ENCODE data around the gene PDIK1L. TPM values are rescaled to one million over a fixed set of nuclear protein-coding genes. Genes with fewer than 3 reads are reported as not detected.

The PDIK1L gene
- total RNA-seq, 1 experiment from 2014 or later: 8.7 TPM

DNA sequence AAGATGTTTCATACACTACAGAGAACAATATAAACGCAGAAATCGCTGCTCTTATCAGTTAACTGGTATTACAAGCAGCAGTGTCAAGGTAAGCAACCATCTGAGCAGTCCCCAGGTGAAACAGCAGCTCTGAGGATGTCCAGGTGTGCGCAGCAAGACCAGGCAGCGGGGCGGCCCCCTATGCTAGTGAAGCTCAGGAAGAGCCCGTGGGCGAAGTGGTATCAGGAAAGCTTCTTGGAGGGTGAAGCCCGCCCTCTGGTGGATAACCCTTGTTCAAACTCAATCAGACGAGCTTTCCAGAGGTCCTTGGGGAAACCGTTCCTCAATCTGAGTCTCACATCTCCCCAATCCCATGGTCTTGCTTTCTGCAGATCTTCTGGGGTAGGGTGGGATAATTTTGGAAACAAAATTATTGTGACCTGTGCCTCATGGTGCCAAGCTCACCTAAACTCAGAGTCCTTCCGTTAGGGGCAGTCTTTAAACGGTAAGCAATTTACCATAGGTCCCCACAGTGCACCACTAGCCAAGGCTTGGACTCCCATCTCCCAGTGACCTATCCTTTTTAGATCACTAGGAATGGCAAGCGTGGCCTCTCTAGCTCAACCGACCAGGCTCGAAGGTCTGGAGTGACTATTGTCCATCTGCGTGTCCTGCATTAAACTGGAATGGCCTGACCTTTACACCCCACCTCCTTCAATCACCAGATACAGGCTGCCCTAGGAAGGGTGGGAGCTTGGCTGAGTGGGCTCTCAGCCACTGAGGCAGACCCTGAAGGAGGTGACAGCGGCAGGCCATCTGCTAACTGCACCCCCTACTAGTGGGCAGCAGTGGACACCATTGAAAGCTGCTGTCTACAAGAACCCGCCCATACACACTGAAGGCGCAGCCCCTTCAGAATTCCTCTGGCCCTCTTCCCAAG lies 33.7 kb downstream of the PDIK1L start:
- Histone ChIP-seq H3K36me3 (no peaks in the 10 kb centered on the region), H3K4me1 (peaks cover 8% of the 10 kb centered on the region), H3K9me3 (replicated peaks) (no peaks in the 10 kb centered on the region), H3K27me3 (no peaks in the 10 kb centered on the region), H3K4me3 (no peak overlapping the region), H3K27ac (no peak overlapping the region)
- peak; percentile 74 to 93 for DNase-seq

DNA sequence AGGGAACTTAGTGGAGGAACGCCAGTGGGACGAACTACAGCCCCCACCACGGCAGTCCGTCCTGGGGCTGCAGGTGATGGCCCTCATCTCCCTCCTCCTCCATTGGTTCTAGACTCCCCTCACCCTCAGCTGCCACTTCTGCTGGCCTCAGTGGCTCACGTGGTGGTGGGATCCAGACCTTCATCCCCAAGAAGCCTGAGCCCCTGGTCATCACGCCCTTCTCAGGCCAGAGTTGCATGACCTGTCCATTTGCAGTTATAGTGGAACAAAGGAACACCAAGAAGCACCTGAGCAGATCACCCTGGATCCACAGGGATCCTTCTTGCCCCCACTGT lies 34.3 kb downstream of the PDIK1L start:
- Histone ChIP-seq H3K27me3 (0 out of 2 replicates have a peak, but pooled peaks cover 6% of the 10 kb centered on the region), H3K9me3 (replicated peaks) (no peaks in the 10 kb centered on the region), H3K27ac (no peak overlapping the region), H3K36me3 (no peaks in the 10 kb centered on the region), H3K4me1 (peaks cover 8% of the 10 kb centered on the region), H3K4me3 (no peak overlapping the region)
- DNase-seq: no peak

DNA sequence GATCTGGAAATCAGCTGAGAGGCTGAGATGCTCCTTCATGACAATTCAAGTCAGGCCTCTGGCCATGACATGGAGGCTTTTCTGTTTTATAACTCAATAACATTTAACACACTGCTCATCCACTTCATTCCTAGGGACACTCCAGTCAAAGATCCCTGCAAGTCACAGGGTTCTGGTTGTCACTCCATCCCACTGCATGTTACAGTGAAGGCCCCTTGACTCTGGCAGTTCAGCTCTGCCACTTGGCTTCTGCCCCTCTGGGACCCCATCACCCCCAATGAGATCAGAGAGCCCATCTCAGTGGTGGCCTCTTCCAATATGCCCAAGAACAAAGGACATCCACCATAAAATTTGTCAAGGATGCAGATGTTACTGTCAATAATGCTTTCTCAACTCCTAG lies 37.3 kb downstream of the PDIK1L start:
- H3K4me3 ChIP-seq: no peak overlapping the region
- no peaks in the 10 kb centered on the region for H3K9me3 ChIP-seq (replicated peaks)
- H3K4me1 ChIP-seq: peaks cover 8% of the 10 kb centered on the region
- peak in 1 of 2 experiments; percentile 43 for DNase-seq
- no peaks in the 10 kb centered on the region for H3K36me3 ChIP-seq
- H3K27ac ChIP-seq: no peak overlapping the region
- H3K27me3 ChIP-seq: peaks cover 17% of the 10 kb centered on the region

DNA sequence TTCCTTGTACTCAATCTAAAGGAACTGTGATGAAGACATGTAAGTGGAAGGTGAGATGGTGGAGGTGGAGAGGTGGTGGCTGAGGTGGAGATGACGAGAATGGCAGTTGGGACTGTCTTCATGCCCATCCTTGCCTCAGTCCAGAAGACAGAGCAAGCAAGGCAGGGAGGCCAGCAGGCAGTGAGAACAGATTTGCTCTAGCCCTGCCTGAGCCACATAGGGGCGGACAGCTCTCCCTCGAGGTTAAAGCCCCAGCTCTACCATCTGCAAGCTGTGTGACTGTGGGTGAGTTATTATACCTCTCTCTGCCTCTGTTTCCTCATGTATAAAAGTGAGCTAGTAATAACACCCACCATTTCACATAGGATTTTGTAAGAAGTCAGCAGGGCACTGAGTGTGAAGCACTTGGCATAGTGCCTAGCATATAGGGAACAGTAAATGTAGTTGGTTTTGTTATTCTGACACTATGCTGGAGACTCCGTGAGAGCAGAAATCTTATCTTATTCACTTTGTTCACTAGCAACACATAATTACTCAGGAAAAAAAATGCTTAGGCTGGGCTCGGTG lies 42.4 kb downstream of the PDIK1L start:
- H3K4me1 ChIP-seq: peaks cover 24% of the 10 kb centered on the region
- peaks cover 45% of the 10 kb centered on the region for H3K27me3 ChIP-seq
- no peaks in the 10 kb centered on the region for H3K9me3 ChIP-seq (replicated peaks)
- DNase-seq: no peak
- H3K27ac ChIP-seq: no peak overlapping the region
- H3K4me3 ChIP-seq: no peak overlapping the region
- H3K36me3 ChIP-seq: no peaks in the 10 kb centered on the region

DNA sequence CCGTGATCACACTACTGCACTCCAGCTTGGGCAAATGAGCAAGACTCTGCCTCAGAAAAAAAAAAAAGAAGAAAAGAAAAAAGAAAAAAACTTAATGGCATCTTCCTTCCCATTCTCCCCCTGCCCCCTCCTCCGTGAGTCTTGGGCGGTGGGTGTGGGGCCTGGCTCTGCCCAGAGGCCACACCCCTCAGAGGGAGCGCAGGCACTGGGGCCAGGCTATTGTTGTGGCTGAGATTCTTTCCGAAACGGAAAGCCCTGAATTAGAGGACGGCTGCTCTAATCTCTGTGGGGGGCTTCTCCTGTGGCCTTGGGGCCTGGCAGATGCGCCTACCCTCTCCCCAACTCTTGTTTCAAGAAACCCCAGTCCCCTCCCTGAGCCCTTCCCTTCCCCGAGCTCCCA lies 43.1 kb downstream of the PDIK1L start:
- Histone ChIP-seq H3K4me1 (peaks cover 22% of the 10 kb centered on the region), H3K36me3 (no peaks in the 10 kb centered on the region), H3K27ac (no peak overlapping the region), H3K4me3 (no peak overlapping the region), H3K9me3 (replicated peaks) (no peaks in the 10 kb centered on the region), H3K27me3 (peaks cover 52% of the 10 kb centered on the region)
- DNase-seq: no peak

DNA sequence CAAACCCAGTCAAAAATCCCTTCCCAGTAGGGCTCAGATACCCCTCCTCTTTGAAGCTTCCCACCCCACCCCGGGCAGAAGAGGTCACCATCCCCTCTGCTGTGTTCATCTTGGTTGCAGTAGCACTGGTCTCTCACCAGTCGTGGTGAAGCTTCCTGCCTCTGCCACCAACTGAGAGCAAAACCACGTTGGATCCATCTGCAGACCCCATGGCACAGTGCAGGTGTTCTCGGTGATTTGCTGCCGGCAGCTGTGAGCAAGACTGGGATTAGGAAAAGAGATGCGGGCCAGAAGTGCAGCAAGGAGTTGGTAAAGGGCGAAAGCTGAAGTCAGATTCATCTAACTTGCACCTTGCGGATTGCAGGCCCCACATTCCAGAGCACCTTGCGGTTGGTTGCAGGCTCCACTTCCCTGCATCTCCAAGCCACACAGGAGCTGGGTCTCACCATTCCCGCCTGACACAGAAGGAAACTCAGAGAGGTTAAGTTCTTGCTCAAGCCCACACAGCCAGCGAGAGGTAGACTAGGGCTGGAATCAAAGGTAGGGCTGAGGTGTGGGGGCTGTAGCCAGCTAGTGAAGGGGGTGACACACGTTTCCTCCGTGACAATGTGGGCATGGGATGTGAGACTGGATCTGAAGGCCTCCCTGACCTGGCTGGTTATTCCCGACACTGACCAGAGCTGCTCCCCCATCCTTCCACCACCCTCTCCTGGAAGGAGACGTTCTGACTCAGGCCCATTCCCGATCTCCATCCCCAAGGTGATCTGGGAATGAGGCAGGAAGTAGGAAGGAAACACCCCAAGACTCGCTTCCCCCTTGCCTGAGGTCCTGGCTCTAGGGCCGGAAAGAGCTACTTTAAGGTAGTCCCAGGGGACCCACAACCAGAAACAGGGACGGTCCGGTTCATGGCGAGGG lies 44.0 kb downstream of the PDIK1L start:
- Histone ChIP-seq H3K4me3 (peak overlapping the region; percentile 7), H3K4me1 (peaks cover 22% of the 10 kb centered on the region)
- DNase-seq: peak in 1 of 2 experiments; percentile 44

DNA sequence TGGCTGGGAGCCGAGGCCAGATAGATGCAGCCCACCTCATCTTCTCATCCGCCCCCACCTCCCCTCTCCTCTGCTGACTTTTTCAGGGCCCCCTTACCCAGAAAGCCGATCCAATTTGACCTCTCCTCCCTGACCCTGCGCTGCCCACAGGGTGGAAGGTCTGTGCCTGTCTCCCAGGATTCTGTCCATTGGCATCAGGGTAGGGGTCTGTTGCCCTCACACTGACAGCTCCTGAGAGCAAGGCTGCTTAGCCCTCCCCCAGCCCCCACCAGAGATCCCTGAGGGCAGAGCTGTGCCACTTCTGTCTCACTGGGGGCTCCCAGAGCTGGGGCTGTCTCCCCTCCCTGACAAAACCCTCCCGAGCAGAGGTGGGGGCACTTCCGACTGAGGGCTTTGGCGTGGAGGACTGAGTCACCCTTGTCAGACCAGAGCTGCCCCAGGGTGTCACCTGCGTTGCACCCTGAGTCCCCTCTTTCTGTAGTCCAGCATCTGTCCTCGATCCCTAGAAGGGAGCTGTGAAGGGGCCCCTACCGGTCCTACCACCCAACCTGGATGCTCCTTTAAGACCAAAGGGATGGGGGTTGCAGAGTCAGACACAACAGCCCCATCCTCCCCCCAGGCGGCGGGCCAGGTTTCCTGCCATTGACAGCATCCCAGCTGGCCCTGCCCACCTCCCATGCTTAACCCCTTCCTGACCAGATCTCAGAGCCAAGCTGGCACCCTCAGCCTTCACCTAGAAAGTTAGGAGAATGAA lies 44.8 kb downstream of the PDIK1L start:
- Histone ChIP-seq H3K27ac (no peak overlapping the region), H3K4me3 (peak overlapping the region; percentile 7), H3K9me3 (replicated peaks) (no peaks in the 10 kb centered on the region), H3K4me1 (peaks cover 22% of the 10 kb centered on the region), H3K27me3 (peaks cover 43% of the 10 kb centered on the region), H3K36me3 (no peaks in the 10 kb centered on the region)
- DNase-seq: peak; percentile 49 to 60

More for the DNA sequence above, 44.0 kb downstream of the PDIK1L start:
- Histone ChIP-seq H3K27ac (no peak overlapping the region), H3K9me3 (replicated peaks) (no peaks in the 10 kb centered on the region), H3K27me3 (peaks cover 49% of the 10 kb centered on the region), H3K36me3 (no peaks in the 10 kb centered on the region)

DNA sequence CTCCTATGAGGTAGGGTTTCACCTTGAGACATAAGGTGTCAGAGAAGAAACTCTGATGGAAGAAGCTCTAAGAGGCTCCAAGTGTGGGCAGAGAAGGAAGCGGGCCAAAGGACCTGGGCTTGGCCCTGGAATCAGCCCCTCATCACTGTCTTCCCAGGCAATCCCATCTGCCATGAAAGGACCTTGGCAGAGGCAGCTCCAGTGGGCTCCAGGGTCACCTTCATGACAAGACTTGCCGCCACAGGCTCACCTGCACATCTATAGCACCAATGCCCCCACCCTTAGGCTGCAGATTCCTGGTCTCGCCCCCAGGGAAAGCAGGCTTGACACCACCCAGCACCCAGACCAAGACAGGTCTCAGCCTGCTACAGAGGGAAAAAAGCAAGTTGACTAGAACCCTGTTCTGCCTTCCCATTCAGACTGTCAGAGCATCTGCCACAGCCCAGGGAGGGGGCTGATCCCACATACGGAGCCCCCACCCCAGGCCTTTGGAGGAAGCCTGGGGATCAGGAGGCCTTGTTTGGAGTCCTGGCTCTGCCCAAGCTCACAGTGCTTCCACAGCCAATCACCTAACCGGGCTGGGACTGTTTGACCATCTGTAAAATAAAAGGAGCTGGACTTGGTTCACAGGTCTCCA lies 46.8 kb downstream of the PDIK1L start:
- H3K36me3 ChIP-seq: no peaks in the 10 kb centered on the region
- H3K4me1 ChIP-seq: peaks cover 22% of the 10 kb centered on the region
- H3K4me3 ChIP-seq: no peak overlapping the region
- H3K27me3 ChIP-seq: peaks cover 43% of the 10 kb centered on the region
- H3K9me3 ChIP-seq (replicated peaks): no peaks in the 10 kb centered on the region
- no peak overlapping the region for H3K27ac ChIP-seq
- DNase-seq: no peak

DNA sequence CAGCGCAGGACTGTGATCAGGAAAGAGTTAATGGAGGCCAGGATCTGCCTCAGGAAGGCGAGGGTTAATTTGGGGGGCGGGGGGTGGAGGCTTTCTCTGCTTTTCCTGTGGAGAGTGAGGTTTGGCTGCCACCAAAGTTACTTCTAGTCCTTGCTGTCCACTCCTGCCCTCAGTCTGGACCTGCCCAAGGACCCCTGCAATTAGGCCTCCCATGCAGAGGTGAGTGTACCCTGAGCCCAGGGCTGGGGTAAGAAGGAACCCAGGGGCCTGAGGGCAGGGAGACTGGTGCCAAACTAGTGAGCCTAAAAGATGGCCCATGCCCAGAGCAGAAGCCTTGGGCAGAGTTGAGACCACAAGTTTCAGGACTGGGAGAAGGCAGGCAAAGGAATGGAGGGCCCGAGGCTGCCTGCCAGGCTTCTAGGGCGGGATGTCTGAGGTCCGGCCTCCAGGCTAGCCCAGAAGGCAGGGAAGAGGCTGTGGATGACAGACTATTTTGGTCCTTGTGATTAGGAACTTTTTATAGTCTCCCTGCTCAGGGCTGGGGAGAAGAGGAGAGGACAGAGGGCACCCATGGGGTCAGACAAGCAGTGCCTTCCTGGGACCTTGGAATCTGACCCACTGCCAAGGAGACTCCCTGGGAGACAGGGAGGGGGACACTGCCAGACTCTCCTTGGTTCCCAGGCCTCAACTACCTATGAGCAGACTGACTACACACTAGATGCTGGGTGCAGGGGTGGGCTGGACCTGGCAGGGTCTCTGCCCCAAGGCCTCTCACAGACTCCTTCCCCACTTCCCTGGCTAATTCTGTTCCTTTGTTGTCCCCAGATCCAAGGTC lies 47.5 kb downstream of the PDIK1L start, which contains the start of gene FAM110D:
Gene FAM110D (plus strand): TSS at position 172 of the 835 bp plus-strand sequence. CDS start 2,213 bp downstream, outside the sequence.
- Histone ChIP-seq H3K9me3 (replicated peaks) (no peaks in the 10 kb centered on the region), H3K27ac (no peak within 1 kb of the TSS), H3K4me3 (no peak within 1 kb of the TSS), H3K27me3 (peaks cover 43% of the 10 kb centered on the region), H3K4me1 (peaks cover 22% of the 10 kb centered on the region), H3K36me3 (no peaks in the 10 kb centered on the region)
- DNase-seq: no peak

DNA sequence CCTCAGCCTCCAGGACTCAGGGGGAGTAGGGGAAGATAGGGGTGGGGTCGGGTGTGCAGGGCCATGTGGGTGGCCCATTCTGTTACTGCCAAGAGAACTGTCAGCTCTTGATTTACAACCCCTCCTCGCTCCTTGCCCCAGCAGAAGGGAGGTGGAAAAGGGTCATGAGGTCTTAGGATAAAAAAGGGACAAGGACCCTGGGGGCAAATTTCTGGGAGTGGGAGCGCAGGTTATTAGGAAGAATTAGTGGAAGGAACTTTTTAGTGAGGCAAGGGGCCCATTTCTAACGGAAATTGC lies 48.1 kb downstream of the PDIK1L start:
- DNase-seq: no peak
- Histone ChIP-seq H3K9me3 (replicated peaks) (no peaks in the 10 kb centered on the region), H3K4me1 (peaks cover 25% of the 10 kb centered on the region), H3K27ac (no peak overlapping the region), H3K4me3 (no peak overlapping the region), H3K36me3 (no peaks in the 10 kb centered on the region), H3K27me3 (peaks cover 43% of the 10 kb centered on the region)

DNA sequence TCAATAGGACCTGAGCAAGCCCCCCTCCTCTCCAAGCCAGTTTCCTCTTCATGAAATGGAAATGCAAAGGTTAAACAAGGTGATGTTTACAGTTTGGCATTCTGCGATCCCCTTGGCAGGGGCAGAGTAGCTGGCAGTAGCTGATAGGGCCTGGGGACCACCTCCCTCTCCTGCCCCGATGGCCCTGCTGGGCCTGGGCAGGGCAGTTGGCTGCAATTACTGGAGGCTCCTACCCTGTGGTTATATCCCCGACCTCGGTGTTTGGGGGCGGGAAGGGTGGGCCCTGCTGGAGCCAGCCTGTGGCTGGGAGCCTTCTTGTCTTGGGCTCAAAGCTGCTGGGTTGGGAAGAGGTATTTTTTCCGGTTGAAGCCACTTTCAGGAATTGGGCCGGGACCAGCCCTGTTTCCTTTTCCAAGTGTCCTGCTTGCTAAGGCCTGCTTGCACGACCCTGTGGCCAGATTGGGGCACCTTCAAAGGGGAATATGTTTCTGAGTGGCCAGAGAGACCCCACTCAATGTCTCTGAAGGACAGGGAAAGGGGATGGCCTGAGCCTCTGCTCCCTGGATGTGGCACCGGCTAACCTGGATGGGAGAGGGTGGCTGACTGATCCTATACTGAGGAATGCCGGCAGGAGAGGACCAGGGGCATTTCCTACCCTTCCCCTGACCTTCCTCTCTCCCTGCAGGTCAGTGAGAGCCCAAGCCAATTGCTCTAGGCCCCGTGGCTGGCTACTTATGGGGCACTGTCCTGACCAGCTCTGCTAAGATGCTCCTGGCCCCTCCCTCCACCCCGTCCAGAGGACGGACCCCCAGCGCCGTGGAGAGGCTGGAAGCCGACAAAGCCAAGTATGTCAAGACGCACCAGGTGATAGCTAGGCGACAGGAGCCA lies 49.1 kb downstream of the PDIK1L start:
- H3K9me3 ChIP-seq (replicated peaks): no peaks in the 10 kb centered on the region
- H3K4me1 ChIP-seq: peaks cover 24% of the 10 kb centered on the region
- DNase-seq: no peak
- no peak overlapping the region for H3K27ac ChIP-seq
- H3K27me3 ChIP-seq: peaks cover 34% of the 10 kb centered on the region
- H3K36me3 ChIP-seq: no peaks in the 10 kb centered on the region
- no peak overlapping the region for H3K4me3 ChIP-seq

DNA sequence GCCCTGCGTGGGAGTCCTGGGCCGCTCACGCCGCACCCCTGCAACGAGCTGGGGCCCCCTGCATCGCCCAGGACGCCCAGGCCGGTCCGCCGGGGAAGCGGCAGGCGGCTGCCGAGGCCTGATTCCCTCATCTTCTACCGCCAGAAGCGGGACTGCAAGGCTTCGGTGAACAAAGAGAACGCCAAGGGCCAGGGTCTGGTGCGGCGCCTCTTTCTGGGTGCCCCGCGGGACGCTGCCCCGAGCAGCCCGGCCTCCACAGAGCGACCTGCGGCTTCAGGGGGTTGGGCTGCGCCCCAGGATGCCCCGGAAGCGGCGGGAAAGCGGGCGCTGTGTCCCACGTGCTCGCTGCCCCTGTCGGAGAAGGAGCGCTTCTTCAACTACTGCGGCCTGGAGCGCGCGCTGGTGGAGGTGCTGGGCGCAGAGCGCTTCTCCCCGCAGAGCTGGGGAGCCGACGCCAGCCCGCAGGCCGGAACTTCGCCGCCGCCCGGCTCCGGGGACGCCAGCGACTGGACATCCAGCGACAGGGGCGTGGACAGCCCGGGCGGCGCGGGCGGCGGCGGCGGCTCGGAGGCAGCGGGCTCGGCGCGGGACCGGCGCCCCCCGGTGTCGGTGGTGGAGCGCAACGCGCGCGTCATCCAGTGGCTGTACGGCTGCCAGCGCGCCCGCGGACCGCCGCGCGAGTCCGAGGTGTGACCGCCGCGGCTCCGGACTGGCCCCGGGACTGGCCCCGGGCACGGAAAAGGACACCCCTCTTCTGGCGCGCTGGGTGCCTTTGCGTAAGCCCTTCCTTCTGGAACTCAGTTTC lies 50.0 kb downstream of the PDIK1L start:
- no peak overlapping the region for H3K27ac ChIP-seq
- no peaks in the 10 kb centered on the region for H3K9me3 ChIP-seq (replicated peaks)
- DNase-seq: no peak
- no peaks in the 10 kb centered on the region for H3K36me3 ChIP-seq
- peaks cover 24% of the 10 kb centered on the region for H3K4me1 ChIP-seq
- peak overlapping the region; percentile 17; the same call in 1 of the 2 replicates for H3K4me3 ChIP-seq
- peaks cover 25% of the 10 kb centered on the region; the same call in 1 of the 2 replicates for H3K27me3 ChIP-seq
